Panc1 (cell line): ENCODE results near the gene LYPD6. TPM values are rescaled to one million over a fixed set of nuclear protein-coding genes. Genes with fewer than 3 reads are reported as not detected.

Source experiments
- ATAC-seq: fragments of 200-7000 bp; cut with Tn5 transposase; 2 replicates; pipeline ENCODE4 v1.9.1; 2020; ENCODE audit warnings: mild to moderate bottlenecking, moderate library complexity
- BruUV-seq: library from RNA; stranded (reverse); fragments of 400-500 nt; replicated peaks from 2 replicates; lab custom pipeline; 2021; lab: Mats Ljungman, UMichigan
- CTCF ChIA-PET: fragments of 300-600 bp; sonication (Branson Sonifier 250); formaldehyde crosslinking; loops from one replicate; lab custom pipeline; 2022; ENCODE audit warnings: antibody characterized with exemption; lab: Charles Lee
- POLR2A ChIA-PET: fragments of 300-600 bp; sonication (Branson Sonifier 250); formaldehyde crosslinking; loops from one replicate; lab custom pipeline; 2022; ENCODE audit warnings: antibody characterized with exemption; lab: Charles Lee
- DNase-seq: peaks from one replicate; pipeline ENCODE4 v3.0.0-alpha.2; 2010; ENCODE audit warnings: low read depth, low spot score
- H3K27ac ChIP-seq: 2 replicates; pipeline ENCODE4 v1.5.1; 2011; ENCODE audit warnings: mild to moderate bottlenecking, low read length, inconsistent platforms
- H3K27me3 ChIP-seq: fragments of 200-500 bp; sonication (Bioruptor generic); 2 replicates; pipeline ENCODE4 v1.6.0; 2014; ENCODE audit warnings: low read length, inconsistent platforms; ENCODE audit not compliant: control insufficient read depth, insufficient read depth
- H3K36me3 ChIP-seq: fragments of 200-500 bp; sonication (Bioruptor generic); 2 replicates; pipeline ENCODE4 v1.5.1; 2014; ENCODE audit warnings: inconsistent platforms, mild to moderate bottlenecking, low read length, moderate library complexity; ENCODE audit not compliant: control insufficient read depth, insufficient read depth
- H3K4me1 ChIP-seq: 2 replicates; pipeline ENCODE4 v1.5.1; 2011; ENCODE audit warnings: inconsistent platforms, mild to moderate bottlenecking, low read length, moderate library complexity; ENCODE audit not compliant: control insufficient read depth, insufficient read depth
- H3K4me3 ChIP-seq, 2 experiments: 2 replicates each; pipeline ENCODE4 v1.5.1; 2011 to 2012; ENCODE audit warnings: low read depth in 2 of 2, low read length in 2 of 2, mild to moderate bottlenecking in 2 of 2, inconsistent platforms in 1 of 2, moderate library complexity in 1 of 2
- H3K9me3 ChIP-seq: fragments of 200-500 bp; sonication (Bioruptor generic); 2 replicates; pipeline ENCODE4 v1.5.1; 2014; ENCODE audit warnings: low read depth, mild to moderate bottlenecking, inconsistent platforms, low read length, moderate library complexity; ENCODE audit not compliant: control insufficient read depth, insufficient read depth
- CTCF ChIP-seq: fragments of 450-650 bp; IDR thresholded peaks from 2 replicates; pipeline ENCODE4 v1.5.1; 2017; ENCODE audit warnings: mild to moderate bottlenecking
- POLR2AphosphoS5 ChIP-seq: IDR thresholded peaks from 2 replicates; pipeline ENCODE4 v1.6.1; 2012; ENCODE audit warnings: mild to moderate bottlenecking, low read depth, low read length, moderate library complexity
- SIN3A ChIP-seq: IDR thresholded peaks from 2 replicates; pipeline ENCODE4 v1.6.1; 2012; ENCODE audit warnings: low read depth, mild to moderate bottlenecking, low read length, moderate library complexity, borderline replicate concordance; ENCODE audit not compliant: insufficient read depth
- TCF7L2 ChIP-seq: IDR thresholded peaks from 2 replicates; pipeline ENCODE4 v1.6.1; 2011; ENCODE audit warnings: mild to moderate bottlenecking, low read depth, low read length, inconsistent platforms
- in situ Hi-C: cut with HindIII; loops from 2 replicates; pipeline ENCODE4 v1.10.0; 2016; ENCODE audit warnings: low sequenced_read_pairs, low pct_unique_long_range_greater_than_20kb
- intact Hi-C: fragments of 100-400 bp; cut with micrococcal nuclease; formaldehyde crosslinking; loops from one replicate; pipeline ENCODE4 v1.10.0; 2022; ENCODE audit not compliant: unreplicated experiment
- total RNA-seq: library from RNA; stranded (reverse); gene quantifications from one replicate; pipeline ENCODE4 v1.2.1, GENCODE V29; 2021; ENCODE audit not compliant: unreplicated experiment
- TF ChIP-seq, protein P1 (sequence below), 2 experiments: IDR thresholded peaks; 2 replicates each; pipeline ENCODE4 v1.6.1; 2011 to 2012; ENCODE audit warnings: low read depth in 2 of 2, control low read depth in 1 of 2, low read length in 1 of 2, mild to moderate bottlenecking in 1 of 2, moderate library complexity in 1 of 2; ENCODE audit not compliant: insufficient read depth in 1 of 2

LYPD6 gene
- total RNA-seq, 1 experiment from 2014 or later: 0.31 TPM

- Histone ChIP-seq H3K9me3 (no peaks in the 10 kb centered on the region), H3K27ac (no peak overlapping the region), H3K27me3 (no peaks in the 10 kb centered on the region; the same call in 1 of the 2 replicates), H3K36me3 (no peaks in the 10 kb centered on the region), H3K4me3 (no peak overlapping the region), H3K4me1 (no peaks in the 10 kb centered on the region)
- no TSS peak for BruUV-seq
- intact Hi-C loops (no loop called here), in situ Hi-C loops (no loop called here)
- POLR2A ChIA-PET: no interaction called here
- no peak for TF ChIP-seq SIN3A
- TF ChIP-seq, protein P1, sequence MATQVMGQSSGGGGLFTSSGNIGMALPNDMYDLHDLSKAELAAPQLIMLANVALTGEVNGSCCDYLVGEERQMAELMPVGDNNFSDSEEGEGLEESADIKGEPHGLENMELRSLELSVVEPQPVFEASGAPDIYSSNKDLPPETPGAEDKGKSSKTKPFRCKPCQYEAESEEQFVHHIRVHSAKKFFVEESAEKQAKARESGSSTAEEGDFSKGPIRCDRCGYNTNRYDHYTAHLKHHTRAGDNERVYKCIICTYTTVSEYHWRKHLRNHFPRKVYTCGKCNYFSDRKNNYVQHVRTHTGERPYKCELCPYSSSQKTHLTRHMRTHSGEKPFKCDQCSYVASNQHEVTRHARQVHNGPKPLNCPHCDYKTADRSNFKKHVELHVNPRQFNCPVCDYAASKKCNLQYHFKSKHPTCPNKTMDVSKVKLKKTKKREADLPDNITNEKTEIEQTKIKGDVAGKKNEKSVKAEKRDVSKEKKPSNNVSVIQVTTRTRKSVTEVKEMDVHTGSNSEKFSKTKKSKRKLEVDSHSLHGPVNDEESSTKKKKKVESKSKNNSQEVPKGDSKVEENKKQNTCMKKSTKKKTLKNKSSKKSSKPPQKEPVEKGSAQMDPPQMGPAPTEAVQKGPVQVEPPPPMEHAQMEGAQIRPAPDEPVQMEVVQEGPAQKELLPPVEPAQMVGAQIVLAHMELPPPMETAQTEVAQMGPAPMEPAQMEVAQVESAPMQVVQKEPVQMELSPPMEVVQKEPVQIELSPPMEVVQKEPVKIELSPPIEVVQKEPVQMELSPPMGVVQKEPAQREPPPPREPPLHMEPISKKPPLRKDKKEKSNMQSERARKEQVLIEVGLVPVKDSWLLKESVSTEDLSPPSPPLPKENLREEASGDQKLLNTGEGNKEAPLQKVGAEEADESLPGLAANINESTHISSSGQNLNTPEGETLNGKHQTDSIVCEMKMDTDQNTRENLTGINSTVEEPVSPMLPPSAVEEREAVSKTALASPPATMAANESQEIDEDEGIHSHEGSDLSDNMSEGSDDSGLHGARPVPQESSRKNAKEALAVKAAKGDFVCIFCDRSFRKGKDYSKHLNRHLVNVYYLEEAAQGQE (IDR thresholded peaks at IDR 0.05; ENCODE audit: insufficient read depth in 1 of 2, low read depth in 2 of 2, low read length in 1 of 2): no peak
- no peak for TF ChIP-seq TCF7L2
- no peak for TF ChIP-seq CTCF
- no peak for TF ChIP-seq POLR2AphosphoS5
- CTCF ChIA-PET: no interaction called here
- no peak for ATAC-seq
- DNase-seq: no peak
Measured at GRCh38 chr2:149353421-149353820, 23.0 kb downstream of the LYPD6 start.

GRCh38 chr2:149355716-149356422 lies 25.5 kb downstream of the LYPD6 start:
- Histone ChIP-seq H3K4me3 (no peak overlapping the region), H3K4me1 (no peaks in the 10 kb centered on the region), H3K9me3 (no peaks in the 10 kb centered on the region), H3K27ac (no peak overlapping the region), H3K36me3 (no peaks in the 10 kb centered on the region), H3K27me3 (no peaks in the 10 kb centered on the region; the same call in 1 of the 2 replicates)
- POLR2A ChIA-PET: no interaction called here
- TF ChIP-seq TCF7L2 (no peak), CTCF (no peak), SIN3A (no peak)
- CTCF ChIA-PET: no interaction called here
- no TSS peak for BruUV-seq
- ATAC-seq (no peak), DNase-seq (no peak)
- in situ Hi-C loops (no loop called here), intact Hi-C loops (no loop called here)
